HTR-8/SVneo (cell line): ENCODE measurements around the gene C10orf143.

Experiments used
- DNase-seq: peaks from one replicate; pipeline ENCODE4 v3.0.0; 2011; ENCODE audit warnings: low spot score, mixed read lengths; ENCODE audit not compliant: insufficient read length
- FAIRE-seq: peaks from 2 replicates; lab custom pipeline; 2011; peaks lifted over from hg19 to GRCh38; lab: Jason Lieb, UNC

Gene C10orf143

GRCh38 chr10:130062201-130062600 lies 48.4 kb downstream of the C10orf143 start:
- FAIRE-seq (no peak), DNase-seq (no peak)

GRCh38 chr10:130061760-130062159 lies 48.9 kb downstream of the C10orf143 start:
- no peak for FAIRE-seq

GRCh38 chr10:130054021-130054420 lies 56.6 kb downstream of the C10orf143 start:
- no peak for DNase-seq
- FAIRE-seq, result no peak

More at GRCh38 chr10:130061760-130062159, 48.9 kb downstream of the C10orf143 start:
- DNase-seq, result no peak

GRCh38 chr10:130053561-130053960 lies 57.1 kb downstream of the C10orf143 start:
- FAIRE-seq, result no peak

GRCh38 chr10:130052193-130052592 lies 58.4 kb downstream of the C10orf143 start:
- DNase-seq, result no peak
- no peak for FAIRE-seq

More at GRCh38 chr10:130053561-130053960, 57.1 kb downstream of the C10orf143 start:
- DNase-seq, result no peak

- FAIRE-seq (no peak), DNase-seq (no peak)
Observed at GRCh38 chr10:130050721-130051120, 59.9 kb downstream of the C10orf143 start.

GRCh38 chr10:130049987-130050386 lies 60.6 kb downstream of the C10orf143 start:
- FAIRE-seq, result no peak
- no peak for DNase-seq

- FAIRE-seq (no peak), DNase-seq (no peak)
Observed at GRCh38 chr10:130049244-130049643, 61.4 kb downstream of the C10orf143 start.

GRCh38 chr10:130048081-130048480 lies 62.5 kb downstream of the C10orf143 start:
- DNase-seq, result no peak
- no peak for FAIRE-seq

- DNase-seq (no peak), FAIRE-seq (no peak)
Observed at GRCh38 chr10:130047336-130047735, 63.3 kb downstream of the C10orf143 start.

- no peak for DNase-seq
- no peak for FAIRE-seq
Observed at GRCh38 chr10:130046591-130046990, 64.0 kb downstream of the C10orf143 start.

GRCh38 chr10:130045801-130046321 lies 64.8 kb downstream of the C10orf143 start:
- DNase-seq (no peak), FAIRE-seq (no peak)

- DNase-seq (no peak), FAIRE-seq (no peak)
Observed at GRCh38 chr10:130045091-130045652, 65.5 kb downstream of the C10orf143 start.

- FAIRE-seq, result no peak
Observed at GRCh38 chr10:130044067-130045061, 66.3 kb downstream of the C10orf143 start.

GRCh38 chr10:130043491-130043890 lies 67.1 kb downstream of the C10orf143 start:
- DNase-seq (no peak), FAIRE-seq (no peak)

More at GRCh38 chr10:130044067-130045061, 66.3 kb downstream of the C10orf143 start:
- no peak for DNase-seq

GRCh38 chr10:130042381-130042780 lies 68.2 kb downstream of the C10orf143 start:
- DNase-seq (no peak), FAIRE-seq (no peak)

GRCh38 chr10:130041451-130042371 lies 68.9 kb downstream of the C10orf143 start:
- FAIRE-seq, result no peak

GRCh38 chr10:130040817-130041330 lies 69.8 kb downstream of the C10orf143 start:
- FAIRE-seq, result no peak
- DNase-seq, result no peak

More at GRCh38 chr10:130041451-130042371, 68.9 kb downstream of the C10orf143 start:
- no peak for DNase-seq

- no peak for FAIRE-seq
- DNase-seq, result no peak
Observed at GRCh38 chr10:130040351-130040750, 70.3 kb downstream of the C10orf143 start.

GRCh38 chr10:130039141-130039540 lies 71.5 kb downstream of the C10orf143 start:
- FAIRE-seq, result no peak
- DNase-seq, result no peak
